HepG2 (cell line): ENCODE data around the gene DERL2. TPM values are rescaled to one million over a fixed set of nuclear protein-coding genes. Genes with fewer than 3 reads are reported as not detected.

Source experiments
- ARHGAP35 ChIP-seq: sonication (generic); formaldehyde crosslinking; IDR thresholded peaks from 2 replicates; pipeline ENCODE4 v1.9.0; 2022; ENCODE audit warnings: mild to moderate bottlenecking, inconsistent platforms, moderate library complexity, missing genetic modification reagents, borderline replicate concordance
- CBFB ChIP-seq: sonication (generic); formaldehyde crosslinking; IDR thresholded peaks from 2 replicates; pipeline ENCODE4 v1.4.0; 2020; ENCODE audit warnings: missing genetic modification reagents
- GABPB1 ChIP-seq: IDR thresholded peaks from 2 replicates; pipeline ENCODE4 v1.6.1; 2016; ENCODE audit warnings: mild to moderate bottlenecking, missing genetic modification reagents, moderate library complexity, missing compliant biosample characterization
- JUNB ChIP-seq: sonication (generic); formaldehyde crosslinking; IDR thresholded peaks from 2 replicates; pipeline ENCODE4 v1.8.0; 2022; ENCODE audit warnings: missing genetic modification reagents, mild to moderate bottlenecking, borderline replicate concordance
- KLF15 ChIP-seq: sonication (generic); formaldehyde crosslinking; IDR thresholded peaks from 2 replicates; pipeline ENCODE4 v1.8.1; 2023; ENCODE audit warnings: borderline replicate concordance, mild to moderate bottlenecking, inconsistent platforms, missing genetic modification reagents, mixed read lengths
- MED8 ChIP-seq: sonication (generic); formaldehyde crosslinking; IDR thresholded peaks from 2 replicates; pipeline ENCODE4 v1.8.1; 2023; ENCODE audit warnings: mild to moderate bottlenecking, missing genetic modification reagents; ENCODE audit not compliant: insufficient replicate concordance
- PCBP1 ChIP-seq: fragments of 200-400 bp; formaldehyde crosslinking; IDR thresholded peaks from 2 replicates; pipeline ENCODE4 v1.6.1; 2017; ENCODE audit warnings: mild to moderate bottlenecking, low read depth, low read length, borderline replicate concordance
- POLR2AphosphoS2 ChIP-seq: IDR thresholded peaks from 2 replicates; pipeline ENCODE4 v1.6.1; 2011; ENCODE audit warnings: low read depth, low read length, improper control_type of control experiment
- RNF2 ChIP-seq: fragments of 450-650 bp; conservative IDR thresholded peaks from 2 replicates; pipeline ENCODE4 v1.6.1; 2016; ENCODE audit warnings: low read depth
- RXRB ChIP-seq: IDR thresholded peaks from 2 replicates; pipeline ENCODE4 v1.6.1; 2016; ENCODE audit warnings: borderline replicate concordance, missing genetic modification reagents, missing compliant biosample characterization
- SMC3 ChIP-seq: IDR thresholded peaks from 2 replicates; pipeline ENCODE4 v1.6.1; 2011; ENCODE audit warnings: low read length, improper control_type of control experiment
- SSRP1 ChIP-seq: IDR thresholded peaks from 2 replicates; pipeline ENCODE4 v1.6.1; 2016; ENCODE audit warnings: control low read depth
- TARDBP ChIP-seq: sonication (generic); formaldehyde crosslinking; IDR thresholded peaks from 2 replicates; pipeline ENCODE4 v1.8.0; 2022; ENCODE audit warnings: mild to moderate bottlenecking, missing genetic modification reagents
- TEF ChIP-seq: sonication (generic); formaldehyde crosslinking; IDR thresholded peaks from 2 replicates; pipeline ENCODE4 v1.5.0; 2020; ENCODE audit warnings: missing genetic modification reagents
- XBP1 ChIP-seq: sonication (generic); formaldehyde crosslinking; IDR thresholded peaks from 2 replicates; pipeline ENCODE4 v1.5.0; 2020; ENCODE audit warnings: missing genetic modification reagents
- ZBTB3 ChIP-seq: sonication (generic); formaldehyde crosslinking; IDR thresholded peaks from 2 replicates; pipeline ENCODE4 v1.4.0; 2020; ENCODE audit warnings: low read depth, mild to moderate bottlenecking, moderate library complexity, missing genetic modification reagents, borderline replicate concordance
- ZNF207 ChIP-seq: fragments of 450-650 bp; IDR thresholded peaks from 2 replicates; pipeline ENCODE4 v1.6.1; 2016; ENCODE audit warnings: antibody characterized with exemption, borderline replicate concordance
- ZNF484 ChIP-seq: sonication (generic); formaldehyde crosslinking; IDR thresholded peaks from 2 replicates; pipeline ENCODE4 v1.5.1; 2020; ENCODE audit warnings: mild to moderate bottlenecking, low read depth, missing genetic modification reagents, borderline replicate concordance
- ZNF547 ChIP-seq: sonication (generic); formaldehyde crosslinking; IDR thresholded peaks from 2 replicates; pipeline ENCODE4 v1.5.1; 2020; ENCODE audit warnings: mild to moderate bottlenecking, missing genetic modification reagents
- ZNF576 ChIP-seq: sonication (generic); formaldehyde crosslinking; IDR thresholded peaks from 2 replicates; pipeline ENCODE4 v1.4.0; 2020; ENCODE audit warnings: mild to moderate bottlenecking, missing genetic modification reagents
- ZNF766 ChIP-seq: sonication (generic); formaldehyde crosslinking; IDR thresholded peaks from 2 replicates; pipeline ENCODE4 v1.5.0; 2020; ENCODE audit warnings: missing genetic modification reagents, borderline replicate concordance
- ZNF773 ChIP-seq: sonication (generic); formaldehyde crosslinking; IDR thresholded peaks from 2 replicates; pipeline ENCODE4 v1.4.0; 2020; ENCODE audit warnings: missing genetic modification reagents, borderline replicate concordance
- ZSCAN21 ChIP-seq: sonication (generic); formaldehyde crosslinking; IDR thresholded peaks from 2 replicates; pipeline ENCODE4 v1.8.0; 2022; ENCODE audit warnings: mild to moderate bottlenecking, missing genetic modification reagents, moderate library complexity, borderline replicate concordance
- polyA plus RNA-seq, 8 experiments: library from polyadenylated mRNA; depleted of rRNA in 3 of 8; stranded (reverse) in 7 of 8; unstranded in 1 of 8; fragments of >200 nt; fragmentation: Illumina TruSeq in 4 of 8; extraction: Trizol in 4 of 8; gene quantifications; 2 replicates each; pipeline versions ENCODE4 v1.2.1 to v1.2.3, GENCODE V29; 2011 to 2016; ENCODE audit warnings: low read depth in 4 of 8, missing spikeins in 1 of 8, mixed read lengths in 1 of 8; ENCODE audit not compliant: insufficient read depth in 1 of 8
- total RNA-seq, 5 experiments: library from RNA; depleted of rRNA; stranded (reverse); fragments of >200 nt; fragmentation: Illumina TruSeq; extraction: Trizol; gene quantifications; 2 replicates each; pipeline ENCODE4 v1.2.3, GENCODE V29; 2016; ENCODE audit warnings: low read depth in 1 of 5
- TF ChIP-seq, protein P1 (sequence below): sonication (generic); formaldehyde crosslinking; IDR thresholded peaks from 2 replicates; pipeline ENCODE4 v1.5.0; 2020; ENCODE audit warnings: mild to moderate bottlenecking, missing genetic modification reagents, borderline replicate concordance

DERL2 gene
- total and polyA plus RNA-seq, 2 of the 13 experiments (the other 11 are each of a cell fraction or from before 2014, with no cell fraction given) = 59.3 to 65.2 TPM

GRCh38 chr17:5438716-5439445 lies 47.1 kb downstream of the DERL2 start, which contains the start of gene C1QBP (continued):
- TF ChIP-seq, protein P1, sequence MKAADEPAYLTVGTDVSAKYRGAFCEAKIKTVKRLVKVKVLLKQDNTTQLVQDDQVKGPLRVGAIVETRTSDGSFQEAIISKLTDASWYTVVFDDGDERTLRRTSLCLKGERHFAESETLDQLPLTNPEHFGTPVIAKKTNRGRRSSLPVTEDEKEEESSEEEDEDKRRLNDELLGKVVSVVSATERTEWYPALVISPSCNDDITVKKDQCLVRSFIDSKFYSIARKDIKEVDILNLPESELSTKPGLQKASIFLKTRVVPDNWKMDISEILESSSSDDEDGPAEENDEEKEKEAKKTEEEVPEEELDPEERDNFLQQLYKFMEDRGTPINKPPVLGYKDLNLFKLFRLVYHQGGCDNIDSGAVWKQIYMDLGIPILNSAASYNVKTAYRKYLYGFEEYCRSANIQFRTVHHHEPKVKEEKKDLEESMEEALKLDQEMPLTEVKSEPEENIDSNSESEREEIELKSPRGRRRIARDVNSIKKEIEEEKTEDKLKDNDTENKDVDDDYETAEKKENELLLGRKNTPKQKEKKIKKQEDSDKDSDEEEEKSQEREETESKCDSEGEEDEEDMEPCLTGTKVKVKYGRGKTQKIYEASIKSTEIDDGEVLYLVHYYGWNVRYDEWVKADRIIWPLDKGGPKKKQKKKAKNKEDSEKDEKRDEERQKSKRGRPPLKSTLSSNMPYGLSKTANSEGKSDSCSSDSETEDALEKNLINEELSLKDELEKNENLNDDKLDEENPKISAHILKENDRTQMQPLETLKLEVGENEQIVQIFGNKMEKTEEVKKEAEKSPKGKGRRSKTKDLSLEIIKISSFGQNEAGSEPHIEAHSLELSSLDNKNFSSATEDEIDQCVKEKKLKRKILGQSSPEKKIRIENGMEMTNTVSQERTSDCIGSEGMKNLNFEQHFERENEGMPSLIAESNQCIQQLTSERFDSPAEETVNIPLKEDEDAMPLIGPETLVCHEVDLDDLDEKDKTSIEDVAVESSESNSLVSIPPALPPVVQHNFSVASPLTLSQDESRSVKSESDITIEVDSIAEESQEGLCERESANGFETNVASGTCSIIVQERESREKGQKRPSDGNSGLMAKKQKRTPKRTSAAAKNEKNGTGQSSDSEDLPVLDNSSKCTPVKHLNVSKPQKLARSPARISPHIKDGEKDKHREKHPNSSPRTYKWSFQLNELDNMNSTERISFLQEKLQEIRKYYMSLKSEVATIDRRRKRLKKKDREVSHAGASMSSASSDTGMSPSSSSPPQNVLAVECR = peak; percentile 99
- TF ChIP-seq ARHGAP35 (CRISPR knock-in tag) = peak; percentile 59; the same call in 1 of the 2 replicates
- no peak for TF ChIP-seq ZBTB3 (CRISPR knock-in tag)
- TF ChIP-seq PCBP1 = no peak
- peak; percentile 79 for TF ChIP-seq JUNB (CRISPR knock-in tag)
- TF ChIP-seq SSRP1 (CRISPR knock-in tag) = no peak
- TF ChIP-seq POLR2AphosphoS2 = no peak
- TF ChIP-seq SMC3 = peak; percentile 68
- TF ChIP-seq ZNF484 (CRISPR knock-in tag) = no peak
- TF ChIP-seq TARDBP (CRISPR knock-in tag) = no peak; the same call in 1 of the 2 replicates
- TF ChIP-seq KLF15 (CRISPR knock-in tag) = no peak
- peak; percentile 48; the same call in 1 of the 2 replicates for TF ChIP-seq CBFB (CRISPR knock-in tag)
- TF ChIP-seq MED8 = peak; percentile 32
- TF ChIP-seq ZSCAN21 (CRISPR knock-in tag) = peak; percentile 82; the same call in 1 of the 2 replicates
- TF ChIP-seq ZNF766 (CRISPR knock-in tag) = peak; percentile 91; the same call in 1 of the 2 replicates
- TF ChIP-seq TEF (CRISPR knock-in tag) = peak; percentile 83
- no peak for TF ChIP-seq ZNF576 (CRISPR knock-in tag)
- TF ChIP-seq GABPB1 (CRISPR knock-in tag) = peak; percentile 96
- peak; percentile 97 for TF ChIP-seq RNF2
- TF ChIP-seq XBP1 (CRISPR knock-in tag) = peak; percentile 66; the same call in 1 of the 2 replicates
- no peak for TF ChIP-seq ZNF207
- peak; percentile 76 for TF ChIP-seq RXRB
- peak; percentile 92 for TF ChIP-seq ZNF547 (CRISPR knock-in tag)
- peak; percentile 97; the same call in 1 of the 2 replicates for TF ChIP-seq ZNF773 (CRISPR knock-in tag)
